SK-N-MC (cell line): ENCODE results near the gene CFAP299.

ENCODE experiments used
- DNase-seq: peaks from one replicate; pipeline ENCODE4 v3.0.0-alpha.2; 2011; ENCODE audit warnings: low read depth, low spot score
- H3K27ac ChIP-seq: fragments of 200-600 bp; sonication (generic); 2 replicates; pipeline ENCODE4 v1.5.1; 2016; ENCODE audit warnings: mixed run types
- H3K36me3 ChIP-seq: fragments of 200-600 bp; sonication (generic); 2 replicates; pipeline ENCODE4 v1.6.1; 2017; ENCODE audit warnings: antibody characterized with exemption, low read length, mixed read lengths; ENCODE audit not compliant: insufficient read depth
- H3K4me3 ChIP-seq: fragments of 200-600 bp; sonication (generic); 2 replicates; pipeline ENCODE4 v1.5.1; 2016
- H3K9ac ChIP-seq: fragments of 200-600 bp; sonication (generic); 2 replicates; pipeline ENCODE4 v1.8.0; 2017; ENCODE audit warnings: mixed run types, mixed read lengths; ENCODE audit not compliant: insufficient read length
- H3K9me3 ChIP-seq: fragments of 200-600 bp; sonication (generic); 2 replicates; pipeline ENCODE4 v1.6.1; 2017; ENCODE audit warnings: low read depth, mild to moderate bottlenecking, antibody characterized with exemption, low read length, moderate library complexity, mixed read lengths
- EZH2 ChIP-seq: fragments of 200-600 bp; sonication (generic); IDR thresholded peaks from one replicate; pipeline ENCODE4 v1.6.1; 2017; ENCODE audit warnings: antibody characterized with exemption
- FOXP2 ChIP-seq: optimal IDR thresholded peaks from 2 replicates; pipeline ENCODE3; 2011; ENCODE audit warnings: mild to moderate bottlenecking, moderate library complexity; ENCODE audit not compliant: insufficient read depth; ENCODE audit errors: extremely low read length, control extremely low read depth
- POLR2AphosphoS5 ChIP-seq: IDR thresholded peaks from 2 replicates; pipeline ENCODE4 v1.6.1; 2012; ENCODE audit warnings: mild to moderate bottlenecking, low read depth, low read length, borderline replicate concordance

Gene CFAP299

DNA sequence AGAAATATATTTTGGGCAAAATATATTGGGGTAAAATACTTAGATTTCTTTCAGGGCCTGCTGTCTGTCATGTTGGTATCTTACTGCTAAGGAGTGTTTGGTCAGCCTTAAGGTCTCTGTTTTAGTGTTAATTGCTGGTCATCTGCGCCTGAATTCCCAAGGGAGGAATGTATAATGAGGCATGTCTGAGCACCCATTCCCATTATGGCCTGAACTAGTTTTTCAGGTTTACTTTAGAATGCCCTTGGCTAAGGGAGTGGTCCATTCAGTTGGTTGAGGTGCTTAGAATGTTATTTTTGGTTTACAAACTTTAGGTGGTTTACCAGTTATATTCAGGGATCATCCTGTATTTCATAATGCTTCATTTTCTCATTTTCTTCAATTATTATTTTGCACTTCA lies 125.9 kb downstream of the CFAP299 start:
- DNase-seq = no peak
- Histone ChIP-seq H3K27ac (no peak overlapping the region), H3K4me3 (no peak overlapping the region), H3K36me3 (no peaks in the 10 kb centered on the region), H3K9ac (no peak overlapping the region), H3K9me3 (no peaks in the 10 kb centered on the region)
- TF ChIP-seq POLR2AphosphoS5 = no peak
- TF ChIP-seq FOXP2 = no peak
- no peak for TF ChIP-seq EZH2

DNA sequence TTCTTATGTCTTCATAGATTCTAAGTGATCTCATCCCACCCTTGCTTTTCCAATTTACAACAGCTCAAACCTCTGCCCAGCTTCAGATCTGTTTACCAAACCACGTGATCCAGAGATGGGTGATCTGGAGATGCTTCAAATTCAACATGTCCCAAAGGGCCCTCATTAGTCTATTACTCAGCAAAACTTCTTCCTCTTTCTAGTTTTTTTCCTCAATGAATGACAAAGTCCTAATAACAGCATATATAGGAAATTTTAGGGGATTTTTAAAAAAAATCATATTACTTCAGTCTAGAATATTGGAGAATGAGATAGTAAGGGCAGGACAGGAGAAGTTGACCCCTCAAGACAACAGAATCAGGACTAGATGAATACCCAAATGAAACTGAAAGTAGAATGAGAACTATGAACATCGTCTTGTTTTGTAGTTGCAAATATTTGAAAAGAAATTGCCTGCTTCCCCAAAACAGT lies 127.1 kb downstream of the CFAP299 start:
- Histone ChIP-seq H3K27ac (no peak overlapping the region), H3K9me3 (no peaks in the 10 kb centered on the region), H3K9ac (no peak overlapping the region), H3K4me3 (no peak overlapping the region), H3K36me3 (no peaks in the 10 kb centered on the region)
- no peak for DNase-seq
- no peak for TF ChIP-seq POLR2AphosphoS5
- no peak for TF ChIP-seq FOXP2

DNA sequence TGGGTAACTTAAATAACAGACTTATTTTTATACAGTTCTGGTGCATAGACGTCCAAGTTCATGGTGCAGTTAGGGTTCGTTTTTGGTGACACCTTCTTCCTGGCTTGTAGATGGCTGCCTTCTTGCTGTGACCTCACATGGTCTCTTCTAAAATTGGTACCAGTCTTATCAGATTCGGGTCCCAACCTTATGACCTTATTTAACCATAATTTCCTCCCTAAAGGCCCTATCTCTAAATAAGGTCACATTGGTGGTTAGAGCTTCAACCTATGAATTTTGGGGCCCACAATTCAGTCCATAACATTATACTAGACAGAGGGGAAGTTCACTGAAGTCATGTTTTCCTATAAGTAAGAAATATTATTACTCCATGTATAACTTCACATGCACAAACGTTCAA lies 128.0 kb downstream of the CFAP299 start:
- H3K27ac ChIP-seq = no peak overlapping the region
- H3K36me3 ChIP-seq = no peaks in the 10 kb centered on the region
- no peak for DNase-seq
- H3K9me3 ChIP-seq = no peaks in the 10 kb centered on the region
- TF ChIP-seq EZH2 = no peak
- TF ChIP-seq FOXP2 = no peak
- no peak for TF ChIP-seq POLR2AphosphoS5
- no peak overlapping the region for H3K9ac ChIP-seq
- no peak overlapping the region for H3K4me3 ChIP-seq

DNA sequence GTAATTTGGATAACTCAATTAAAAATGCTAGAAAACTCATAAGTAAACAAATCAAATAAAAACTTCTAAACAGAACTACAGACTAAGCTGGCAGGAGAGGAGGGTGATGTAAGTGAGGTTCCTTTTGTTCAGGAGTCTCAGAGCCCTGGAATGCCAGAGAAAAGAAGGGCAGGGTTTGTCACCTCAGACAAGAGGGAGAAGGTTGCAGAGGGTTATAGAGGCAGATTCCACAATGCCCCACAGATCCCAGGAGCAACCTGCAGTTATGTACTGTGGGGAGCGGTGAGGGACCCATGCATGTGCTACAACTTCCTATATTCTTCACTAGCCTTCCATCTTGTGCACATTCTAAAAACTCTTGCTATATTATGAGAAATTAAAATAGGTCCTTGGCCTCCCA lies 129.7 kb downstream of the CFAP299 start:
- TF ChIP-seq POLR2AphosphoS5 = no peak
- TF ChIP-seq EZH2 = no peak
- TF ChIP-seq FOXP2 = no peak
- Histone ChIP-seq H3K27ac (no peak overlapping the region), H3K9me3 (no peaks in the 10 kb centered on the region), H3K36me3 (no peaks in the 10 kb centered on the region), H3K9ac (no peak overlapping the region), H3K4me3 (no peak overlapping the region)
- no peak for DNase-seq

DNA sequence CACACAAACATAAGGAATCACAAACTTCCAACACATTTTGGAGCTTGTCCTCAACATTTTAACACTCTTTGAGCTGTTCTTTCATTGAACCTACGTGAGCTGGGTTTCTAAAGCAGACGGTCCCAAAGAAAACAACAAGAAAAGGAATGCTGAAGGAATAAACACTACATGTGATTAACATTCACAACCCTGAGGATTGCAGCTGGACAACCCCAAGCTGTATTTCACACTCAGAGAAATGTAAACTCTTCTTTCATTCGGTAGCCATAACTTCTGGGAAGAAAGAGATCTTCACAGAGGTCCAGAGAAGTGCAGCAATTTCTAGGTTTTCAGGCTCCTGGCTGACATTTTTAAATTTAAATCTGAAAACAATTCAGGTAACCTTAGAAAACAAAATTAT lies 130.2 kb downstream of the CFAP299 start:
- no peak for DNase-seq
- H3K27ac ChIP-seq = no peak overlapping the region
- TF ChIP-seq EZH2 (no peak), FOXP2 (no peak), POLR2AphosphoS5 (no peak)

DNA sequence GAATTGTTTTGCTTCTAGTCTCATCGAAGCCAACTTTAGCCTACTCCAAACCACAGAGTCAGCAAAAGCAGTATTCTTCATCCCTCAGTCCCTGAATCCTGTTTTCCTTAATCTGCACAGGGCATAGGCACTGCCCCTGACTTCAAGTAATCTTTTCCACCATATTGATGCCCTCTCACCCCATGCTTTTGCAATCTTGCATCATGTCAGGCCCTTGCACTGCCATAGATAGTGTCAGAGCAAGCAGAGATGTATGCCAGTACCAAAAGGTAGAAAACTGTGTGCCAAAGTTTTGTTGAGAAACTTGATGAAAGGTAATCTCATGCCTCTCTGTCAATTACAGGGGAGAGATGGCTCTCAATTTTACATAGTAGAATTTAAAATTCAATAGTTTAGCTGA lies 131.1 kb downstream of the CFAP299 start:
- no peak for DNase-seq
- H3K27ac ChIP-seq = no peak overlapping the region
- H3K4me3 ChIP-seq = no peak overlapping the region
- H3K9me3 ChIP-seq = no peaks in the 10 kb centered on the region
- no peak overlapping the region for H3K9ac ChIP-seq
- TF ChIP-seq EZH2 (no peak), POLR2AphosphoS5 (no peak), FOXP2 (no peak)
- no peaks in the 10 kb centered on the region for H3K36me3 ChIP-seq

More for the DNA sequence above, 130.2 kb downstream of the CFAP299 start:
- no peaks in the 10 kb centered on the region for H3K9me3 ChIP-seq
- no peak overlapping the region for H3K4me3 ChIP-seq
- H3K36me3 ChIP-seq = no peaks in the 10 kb centered on the region
- no peak overlapping the region for H3K9ac ChIP-seq

DNA sequence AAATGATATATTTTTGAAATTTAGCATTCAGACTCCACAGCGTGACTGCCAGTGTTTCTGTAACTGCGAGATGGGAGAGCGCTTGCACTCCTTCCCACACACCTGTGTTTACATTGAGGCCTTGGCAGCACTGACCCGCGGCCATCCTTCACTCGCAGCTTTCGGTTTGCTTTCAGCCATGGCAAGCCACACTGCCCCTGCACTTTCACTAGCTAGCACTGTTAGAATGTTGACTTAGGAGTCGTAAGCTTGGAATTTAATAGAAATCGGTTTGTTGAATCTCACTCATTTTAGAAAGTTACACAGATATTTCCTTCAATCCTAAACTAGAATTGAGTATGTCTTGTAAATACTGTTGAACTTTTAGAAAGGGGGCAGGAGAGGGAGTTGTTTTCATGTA lies 136.2 kb downstream of the CFAP299 start:
- H3K36me3 ChIP-seq = no peaks in the 10 kb centered on the region
- TF ChIP-seq EZH2 = no peak
- TF ChIP-seq POLR2AphosphoS5 = no peak
- TF ChIP-seq FOXP2 = no peak
- no peak overlapping the region for H3K9ac ChIP-seq
- no peak overlapping the region for H3K27ac ChIP-seq
- no peak for DNase-seq
- no peaks in the 10 kb centered on the region for H3K9me3 ChIP-seq
- no peak overlapping the region for H3K4me3 ChIP-seq

DNA sequence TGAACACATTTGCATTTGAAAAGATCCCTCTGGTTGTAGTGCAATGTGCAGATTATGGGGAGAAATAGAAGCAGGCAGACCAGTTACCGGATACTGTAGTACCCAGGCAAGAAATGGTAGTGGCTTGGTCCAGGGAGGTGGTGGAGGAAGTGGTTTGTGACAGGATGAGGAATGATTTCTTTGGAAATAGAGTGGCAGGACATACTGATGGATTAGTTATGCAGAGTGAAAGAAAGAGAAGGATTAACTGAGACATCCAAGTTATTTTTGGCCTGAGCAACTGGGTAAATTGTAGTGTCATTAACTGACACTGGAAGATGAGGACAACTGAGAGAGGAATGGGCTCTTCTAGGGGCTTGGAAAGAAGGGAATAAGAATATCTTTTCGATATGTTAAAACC lies 139.7 kb downstream of the CFAP299 start:
- Histone ChIP-seq H3K9ac (no peak overlapping the region), H3K27ac (no peak overlapping the region), H3K36me3 (no peaks in the 10 kb centered on the region), H3K9me3 (no peaks in the 10 kb centered on the region), H3K4me3 (no peak overlapping the region)
- TF ChIP-seq POLR2AphosphoS5 (no peak), FOXP2 (no peak), EZH2 (no peak)
- DNase-seq = no peak

DNA sequence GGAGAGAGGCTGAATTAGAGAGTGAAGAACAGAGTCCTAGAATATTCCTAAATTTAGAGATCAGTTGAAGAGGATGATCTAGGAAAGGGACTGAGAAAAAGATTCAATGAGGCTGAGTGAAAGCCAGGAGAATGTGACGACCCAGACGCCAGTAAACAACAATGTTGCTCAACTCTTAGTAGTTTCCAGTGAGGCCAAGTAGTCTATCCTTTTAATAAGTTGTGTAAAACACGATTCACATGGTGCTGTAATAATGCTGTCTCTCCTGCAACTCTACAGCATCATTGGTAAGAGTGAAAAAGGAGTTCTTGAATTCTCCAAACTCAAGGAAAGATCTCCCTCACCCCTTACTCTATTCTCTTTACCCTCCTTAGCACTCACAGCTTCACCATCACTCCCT lies 140.3 kb downstream of the CFAP299 start:
- Histone ChIP-seq H3K4me3 (no peak overlapping the region), H3K9ac (no peak overlapping the region), H3K9me3 (no peaks in the 10 kb centered on the region), H3K36me3 (no peaks in the 10 kb centered on the region), H3K27ac (no peak overlapping the region)
- no peak for TF ChIP-seq EZH2
- no peak for TF ChIP-seq FOXP2
- no peak for TF ChIP-seq POLR2AphosphoS5
- no peak for DNase-seq
